HG03575 (cell line): ENCODE data around the gene BACH1.

Source experiments
- ATAC-seq: cut with Tn5 transposase; IDR thresholded peaks from one replicate; pipeline ENCODE4 v1.9.1; 2021; ENCODE audit not compliant: unreplicated experiment, insufficient number of reproducible peaks, low FRiP score; ENCODE audit errors: extremely low read depth

Gene BACH1

DNA sequence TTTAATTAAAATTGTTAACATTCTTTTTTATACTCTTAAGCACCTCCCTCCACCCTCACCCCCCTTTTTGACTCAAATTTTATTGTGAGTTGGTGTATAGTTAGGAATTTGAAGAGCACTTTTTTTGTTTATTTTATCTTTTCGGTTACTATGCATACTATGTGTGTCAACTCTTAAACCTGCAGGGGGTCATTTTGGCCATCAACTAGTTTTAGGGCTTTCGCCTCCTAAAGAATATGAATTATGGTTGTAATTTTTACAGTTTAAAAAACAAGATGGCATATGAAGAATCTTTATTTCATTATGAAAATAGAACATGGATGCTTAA is 9.7 kb downstream of the BACH1 start:
- ATAC-seq, result no peak

DNA sequence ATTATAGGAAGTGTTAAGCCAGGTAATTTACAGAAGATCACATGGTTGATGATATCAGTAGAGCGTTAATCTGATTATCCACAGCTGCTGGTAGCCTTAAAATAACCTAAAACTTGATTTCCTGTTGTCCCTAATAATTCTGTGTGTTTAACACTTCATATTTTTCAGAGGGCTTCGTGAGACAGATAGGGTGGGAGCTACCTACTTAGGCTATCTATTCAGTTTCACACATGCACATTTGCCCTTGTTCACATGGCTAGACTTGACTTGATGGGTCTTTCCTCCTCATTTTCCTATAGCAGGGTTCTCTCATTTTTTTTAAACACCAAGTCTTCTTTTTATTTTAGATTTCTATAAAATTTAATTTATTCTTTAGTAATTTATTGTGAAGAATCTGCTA is 11.0 kb downstream of the BACH1 start:
- no peak for ATAC-seq

DNA sequence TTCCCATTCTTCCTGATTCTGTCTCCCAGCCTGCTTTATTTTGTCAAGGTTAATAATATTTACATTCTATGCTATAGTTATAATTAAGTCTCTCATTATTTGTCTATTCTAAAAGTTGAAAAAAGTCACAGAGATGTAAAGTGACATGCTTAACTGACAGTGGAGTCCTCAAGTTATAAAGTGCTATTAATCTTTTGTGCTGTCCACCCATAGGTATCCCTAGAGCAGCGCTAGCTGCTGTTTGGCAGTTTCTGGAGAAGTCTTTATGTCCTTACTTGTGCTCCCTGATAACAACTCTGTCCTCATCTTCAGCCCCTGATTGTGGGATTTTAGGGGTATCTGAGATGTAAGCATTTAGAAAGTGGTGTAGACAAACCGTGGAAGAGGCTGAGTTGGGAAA is 13.1 kb downstream of the BACH1 start:
- no peak for ATAC-seq

DNA sequence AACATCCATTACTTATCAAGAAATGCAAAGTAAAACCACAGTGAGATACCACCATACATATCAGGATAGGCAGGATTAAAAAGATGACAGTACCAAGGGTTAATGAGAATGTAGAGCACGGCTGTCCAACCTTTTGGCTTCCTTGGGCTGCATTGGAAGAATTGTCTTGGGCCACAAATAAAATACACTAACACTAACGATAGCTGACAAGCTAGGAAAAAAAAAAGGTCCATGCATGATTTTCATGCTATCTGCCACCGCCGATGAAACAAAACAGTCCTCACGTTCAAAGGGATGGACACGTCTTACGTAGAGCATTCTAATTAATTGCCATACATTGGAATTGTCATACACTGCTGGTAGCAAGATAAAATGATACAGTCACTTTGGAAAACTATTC is 14.3 kb downstream of the BACH1 start:
- no peak for ATAC-seq

DNA sequence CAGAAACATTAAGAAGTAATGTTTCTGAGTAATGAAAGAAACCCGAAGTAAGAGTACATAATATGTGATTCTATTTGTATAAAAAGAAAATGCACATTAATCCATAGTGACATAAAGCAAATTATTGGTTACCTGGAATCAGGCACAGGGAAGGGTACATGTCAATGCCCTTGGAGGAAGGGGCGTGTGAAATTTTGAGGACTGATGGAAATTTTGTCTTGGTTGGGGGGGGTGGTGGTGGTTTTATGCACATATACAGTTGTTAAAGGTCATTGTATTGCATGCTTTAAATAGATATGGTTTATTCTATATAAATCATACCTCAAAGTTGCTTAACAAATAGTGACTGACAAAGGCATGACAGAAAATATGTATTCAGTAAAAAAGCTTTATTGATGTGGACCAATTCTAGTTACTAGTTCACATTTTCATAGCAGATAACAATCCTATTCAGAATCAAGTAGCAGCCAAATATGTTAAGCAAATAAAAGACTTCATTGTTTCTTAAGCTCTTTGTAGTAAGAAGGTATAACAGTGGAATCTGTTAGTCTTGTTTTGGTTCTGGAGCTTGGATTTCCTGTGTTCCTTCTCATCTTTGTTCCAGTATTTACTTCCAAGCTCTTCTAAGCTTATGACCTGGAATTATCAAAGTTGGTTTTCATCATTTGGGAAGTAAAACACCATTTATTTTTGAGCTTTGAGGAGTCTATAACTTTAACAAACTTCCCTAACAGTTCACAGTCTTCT is 15.1 kb downstream of the BACH1 start:
- no peak for ATAC-seq

DNA sequence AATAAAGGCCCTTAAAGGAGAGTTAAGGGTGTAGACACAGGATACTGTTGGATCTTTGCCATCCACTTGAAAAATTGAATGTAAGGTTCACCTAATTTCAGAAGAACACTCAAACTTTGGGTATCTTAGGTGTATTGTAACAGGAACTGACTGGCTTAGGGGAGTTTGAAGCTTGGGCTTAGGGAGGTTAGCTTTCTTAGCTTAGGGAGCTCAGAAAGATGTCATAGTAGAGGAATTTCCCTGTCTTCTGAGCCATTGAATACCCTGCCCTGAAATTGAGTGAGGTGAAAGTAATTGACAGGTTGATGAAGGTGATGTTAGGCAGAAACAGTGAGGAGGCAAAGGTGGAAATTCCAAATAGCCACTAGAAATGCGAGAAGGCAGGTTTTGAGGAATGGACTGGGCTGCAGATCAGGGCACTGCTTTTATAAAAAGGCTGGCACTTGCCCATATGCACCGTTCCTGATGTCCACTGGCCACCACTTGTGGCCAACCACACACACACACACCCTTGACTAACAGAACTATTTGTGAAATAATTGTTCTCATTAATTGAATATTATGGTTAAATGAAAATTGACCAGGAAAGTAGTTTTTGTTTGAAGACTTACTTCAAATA is 16.5 kb downstream of the BACH1 start:
- ATAC-seq, result no peak

DNA sequence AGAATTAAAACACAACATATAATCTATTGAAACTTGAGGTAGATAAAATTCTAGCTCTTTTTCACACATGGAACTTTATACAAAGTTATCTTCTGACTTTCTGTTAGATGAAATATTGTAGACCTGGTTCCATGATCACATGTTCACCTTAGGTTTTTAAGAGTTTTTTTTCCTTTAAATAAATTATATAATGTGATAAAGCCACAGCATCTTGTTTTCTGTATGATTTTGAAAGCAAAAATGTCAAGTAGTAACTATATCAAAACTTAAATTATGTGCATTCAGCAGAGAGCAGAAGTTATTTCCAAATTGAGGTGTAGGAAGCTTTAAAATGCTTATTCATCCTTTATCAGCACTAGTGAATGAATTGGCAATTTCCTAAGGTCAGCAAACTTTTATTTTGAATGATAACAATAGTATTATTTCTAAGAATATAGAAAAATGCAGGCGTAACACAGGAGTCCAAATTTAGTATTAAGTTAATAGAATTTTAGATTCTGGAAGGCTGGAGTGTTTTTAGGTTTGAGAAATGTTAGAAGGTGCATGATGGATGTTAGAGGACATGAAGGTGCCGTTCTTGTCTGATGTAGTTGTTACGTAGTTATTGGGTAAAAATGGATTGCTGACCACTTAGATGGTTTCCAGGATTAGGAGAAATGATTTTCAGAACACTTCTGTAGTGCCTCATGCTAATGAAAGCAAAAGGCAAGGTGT is 17.5 kb downstream of the BACH1 start:
- ATAC-seq, result no peak

DNA sequence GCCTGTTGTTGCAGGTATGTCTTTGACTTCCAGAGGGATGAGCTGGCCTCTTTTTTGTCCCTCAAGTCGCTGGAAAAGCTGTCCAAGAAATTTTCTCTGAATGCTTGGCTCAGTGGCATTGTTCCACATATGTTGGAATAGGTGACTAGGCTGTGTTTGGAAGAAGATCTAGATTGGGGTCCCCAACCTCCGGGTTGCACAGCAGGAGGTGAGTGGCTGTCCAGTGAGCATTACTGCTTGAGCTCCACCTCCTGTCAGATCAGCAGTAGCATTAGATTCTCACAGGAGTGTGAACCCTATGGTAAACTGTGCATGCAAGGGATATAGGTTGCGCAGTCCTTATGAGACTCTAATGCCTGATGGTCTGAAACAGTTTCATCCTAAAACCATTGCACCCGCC is 18.1 kb downstream of the BACH1 start:
- ATAC-seq, result no peak

DNA sequence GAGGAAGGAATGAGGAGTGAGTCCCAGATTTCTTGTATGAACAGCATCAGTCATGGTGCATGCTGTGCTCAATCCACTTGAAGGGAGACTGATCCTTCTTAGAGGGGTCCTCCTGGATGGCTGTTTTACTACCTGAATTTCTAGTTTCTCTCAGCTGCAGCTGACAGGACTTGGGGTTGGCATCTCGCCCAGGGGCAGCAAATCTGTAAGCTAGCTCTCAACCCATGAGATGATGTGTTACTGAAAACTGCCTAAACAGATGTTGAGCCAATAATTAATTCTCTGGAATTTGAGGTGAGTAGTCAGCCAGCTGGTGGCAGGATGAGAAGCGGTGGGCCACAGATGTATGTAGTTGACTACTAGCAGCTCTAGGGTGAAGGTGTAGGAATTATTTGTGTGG is 19.6 kb downstream of the BACH1 start:
- ATAC-seq, result no peak

DNA sequence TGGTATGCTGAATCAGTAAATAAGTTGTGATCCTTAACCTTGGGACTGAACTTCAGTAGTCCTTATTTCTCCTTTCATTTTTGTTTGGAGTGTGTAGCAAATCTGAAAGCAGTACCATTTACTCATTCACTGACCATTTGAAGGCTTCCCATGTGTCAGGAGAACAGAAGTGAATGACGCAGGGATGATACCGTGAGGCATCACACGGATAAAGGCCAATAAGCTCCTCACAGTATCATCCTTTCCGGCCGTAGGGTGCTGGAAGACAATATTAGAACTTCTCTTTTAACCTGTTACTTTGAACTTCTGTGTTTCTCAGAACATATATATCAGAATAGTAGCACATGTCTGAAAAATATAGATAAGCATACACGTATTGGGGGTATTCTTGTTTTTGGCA is 21.3 kb downstream of the BACH1 start:
- ATAC-seq, result no peak

DNA sequence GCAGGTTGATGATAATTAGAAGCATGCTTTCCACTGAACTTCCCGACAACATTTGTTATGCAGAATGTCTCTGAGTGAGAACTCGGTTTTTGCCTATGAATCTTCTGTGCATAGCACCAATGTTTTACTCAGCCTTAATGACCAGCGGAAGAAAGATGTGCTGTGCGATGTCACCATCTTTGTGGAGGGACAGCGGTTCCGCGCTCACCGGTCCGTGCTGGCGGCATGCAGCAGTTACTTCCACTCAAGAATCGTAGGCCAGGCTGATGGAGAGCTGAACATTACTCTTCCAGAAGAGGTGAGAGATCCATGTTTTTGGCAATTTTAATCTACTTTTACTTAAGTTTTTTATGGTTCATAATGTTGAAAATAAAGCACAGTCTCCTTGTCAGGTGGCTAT is 22.5 kb downstream of the BACH1 start:
- ATAC-seq, result no peak

DNA sequence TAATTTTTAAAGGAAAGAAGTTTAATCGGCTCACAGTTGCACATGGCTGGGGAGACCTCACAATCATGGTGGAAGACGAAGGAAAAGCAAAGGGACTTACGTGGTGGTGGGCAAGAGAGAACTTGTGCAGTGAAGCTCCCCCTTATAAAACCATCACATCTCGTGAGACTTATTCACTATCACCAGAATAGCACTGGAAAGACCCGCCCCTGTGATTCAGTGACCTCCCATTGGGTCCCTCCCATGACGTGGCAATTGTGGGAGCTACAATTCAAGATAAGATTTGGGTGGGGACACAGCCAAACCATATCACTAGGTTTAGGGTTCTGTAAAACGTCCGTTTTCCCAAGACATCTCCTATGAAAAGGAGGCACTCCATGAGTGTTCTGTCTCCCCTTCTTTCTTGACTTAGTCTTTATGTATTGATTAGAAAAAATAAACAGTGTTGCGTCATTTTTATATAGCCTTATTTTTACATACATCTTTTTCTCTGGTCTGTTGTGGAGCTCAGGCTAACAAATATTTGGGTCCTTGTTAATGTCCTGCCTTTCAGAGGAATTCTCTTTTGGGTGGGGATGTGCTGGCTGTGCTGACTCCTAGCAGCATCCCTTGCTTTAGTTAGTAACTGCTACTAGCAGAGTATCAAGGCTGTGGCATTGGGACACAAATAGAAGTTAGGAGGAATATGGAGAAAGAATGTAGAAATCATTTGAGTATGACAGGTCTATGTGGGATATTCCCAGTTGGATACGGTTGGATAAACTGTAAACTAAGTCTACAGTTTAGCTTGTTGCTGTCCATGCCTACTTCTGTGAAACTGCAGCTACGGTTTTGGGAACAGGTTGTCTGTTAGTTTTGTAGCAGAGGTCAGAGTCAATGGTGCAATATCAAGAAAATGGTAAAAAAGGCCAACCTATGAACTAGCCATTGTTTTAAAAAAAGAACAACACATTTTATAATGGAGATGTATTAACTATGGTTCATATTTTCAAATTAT is 23.5 kb downstream of the BACH1 start:
- no peak for ATAC-seq

DNA sequence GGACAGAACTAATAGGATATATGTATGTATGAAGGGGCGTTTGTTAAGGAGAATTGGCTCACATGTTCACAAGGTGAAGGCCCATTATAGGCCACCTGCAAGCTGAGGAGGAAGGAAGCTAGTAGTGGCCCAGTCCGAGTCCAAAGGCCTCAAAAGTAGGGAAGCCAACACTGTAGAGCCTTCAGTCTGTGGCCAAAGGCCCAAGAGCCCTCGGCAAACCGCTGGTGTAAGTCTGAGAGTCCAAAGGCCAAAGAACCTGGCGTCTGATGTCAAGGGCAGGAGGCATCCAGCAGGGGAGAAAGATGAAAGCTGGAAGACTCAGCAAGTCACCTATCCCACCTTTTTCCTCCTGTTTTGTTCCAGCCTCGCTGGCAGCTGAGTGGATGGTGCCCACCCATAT is 24.5 kb downstream of the BACH1 start:
- no peak for ATAC-seq

DNA sequence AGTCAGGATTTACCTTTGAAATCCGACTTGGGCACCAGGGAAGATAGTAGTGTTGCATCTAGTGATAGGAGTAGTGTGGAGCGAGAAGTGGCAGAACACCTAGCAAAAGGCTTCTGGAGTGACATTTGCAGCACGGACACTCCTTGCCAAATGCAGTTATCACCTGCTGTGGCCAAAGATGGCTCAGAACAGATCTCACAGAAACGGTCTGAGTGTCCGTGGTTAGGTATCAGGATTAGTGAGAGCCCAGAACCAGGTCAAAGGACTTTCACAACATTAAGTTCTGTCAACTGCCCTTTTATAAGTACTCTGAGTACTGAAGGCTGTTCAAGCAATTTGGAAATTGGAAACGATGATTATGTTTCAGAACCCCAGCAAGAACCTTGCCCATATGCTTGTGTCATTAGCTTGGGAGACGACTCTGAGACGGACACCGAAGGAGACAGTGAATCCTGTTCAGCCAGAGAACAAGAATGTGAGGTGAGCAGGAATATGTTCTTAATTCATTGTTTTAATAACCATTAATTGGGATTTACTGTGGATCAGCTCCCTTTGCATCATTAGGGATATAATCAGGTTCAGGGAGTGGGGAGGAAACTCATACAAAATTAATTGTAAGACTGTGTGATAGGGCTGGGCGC is 28.3 kb downstream of the BACH1 start:
- ATAC-seq, result no peak

DNA sequence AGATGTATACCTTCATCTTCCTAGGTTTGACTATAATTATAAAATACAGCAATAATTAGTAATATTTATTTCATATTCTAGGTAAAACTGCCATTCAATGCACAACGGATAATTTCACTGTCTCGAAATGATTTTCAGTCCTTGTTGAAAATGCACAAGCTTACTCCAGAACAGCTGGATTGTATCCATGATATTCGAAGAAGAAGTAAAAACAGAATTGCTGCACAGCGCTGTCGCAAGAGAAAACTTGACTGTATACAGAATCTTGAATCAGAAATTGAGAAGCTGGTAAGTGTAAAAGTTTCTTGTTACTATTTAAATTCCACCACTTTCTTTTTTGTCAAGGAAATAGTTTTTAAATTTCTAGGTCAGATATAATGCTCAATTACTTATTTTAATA is 30.7 kb downstream of the BACH1 start:
- no peak for ATAC-seq

DNA sequence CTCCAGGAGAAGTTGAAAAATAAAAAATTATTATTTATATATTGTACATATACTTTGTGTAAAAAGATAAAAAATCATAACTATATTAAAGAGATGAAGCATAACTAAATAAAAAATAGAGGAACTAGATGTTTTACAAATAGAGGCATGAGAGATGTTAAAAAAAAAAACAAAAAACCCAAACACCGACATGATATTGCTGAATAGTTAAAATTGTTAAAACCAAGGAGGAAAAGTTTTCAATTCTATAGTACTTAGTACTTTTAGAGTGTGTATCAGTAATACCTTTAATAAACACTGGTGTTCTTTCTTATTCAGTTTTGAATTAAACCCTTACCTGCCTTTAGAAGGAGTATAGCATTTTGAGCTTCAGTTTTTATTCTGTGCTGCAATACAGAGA is 32.1 kb downstream of the BACH1 start:
- no peak for ATAC-seq

DNA sequence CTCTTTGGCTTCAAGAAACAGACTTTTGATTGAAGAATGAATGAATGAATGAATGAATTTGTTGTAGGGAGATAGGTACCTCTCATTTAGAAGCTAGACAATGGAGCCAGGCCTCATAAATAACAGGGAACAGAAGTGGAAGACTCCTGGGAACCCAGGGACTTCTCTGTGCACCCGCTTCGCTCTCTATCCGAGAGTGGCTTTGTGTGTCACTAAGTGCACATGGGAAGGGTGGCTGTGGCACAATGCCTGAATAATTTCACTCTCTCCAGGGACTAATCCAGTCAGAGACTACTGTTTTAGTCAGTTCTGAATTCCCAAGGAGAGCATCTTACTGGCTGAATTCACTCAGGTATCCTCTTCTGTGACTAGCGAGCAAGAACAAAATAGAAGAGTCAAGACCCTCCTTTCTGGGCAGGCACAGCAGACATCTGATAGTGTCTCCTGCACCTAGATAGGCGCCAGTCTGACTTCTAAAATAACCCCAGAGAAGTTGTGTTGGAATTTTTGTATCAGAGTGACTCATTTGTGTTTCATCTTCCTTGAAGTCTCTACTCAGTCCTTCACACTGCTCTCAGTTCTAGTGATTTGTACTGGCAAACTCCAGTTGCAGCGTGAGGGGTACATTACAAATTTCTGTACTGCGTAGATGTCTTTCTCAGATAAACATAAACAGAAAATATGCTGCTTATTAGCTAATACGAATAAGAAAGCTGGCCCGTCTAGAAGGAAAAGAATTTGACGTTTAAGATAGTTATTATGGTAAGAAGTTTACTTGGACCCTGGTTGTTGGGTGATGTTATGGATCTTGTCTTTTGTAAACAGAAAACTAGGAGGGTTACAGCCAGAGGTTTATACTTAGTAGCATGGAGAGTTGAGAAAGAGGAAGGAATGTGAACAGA is 34.0 kb downstream of the BACH1 start:
- ATAC-seq, result no peak

DNA sequence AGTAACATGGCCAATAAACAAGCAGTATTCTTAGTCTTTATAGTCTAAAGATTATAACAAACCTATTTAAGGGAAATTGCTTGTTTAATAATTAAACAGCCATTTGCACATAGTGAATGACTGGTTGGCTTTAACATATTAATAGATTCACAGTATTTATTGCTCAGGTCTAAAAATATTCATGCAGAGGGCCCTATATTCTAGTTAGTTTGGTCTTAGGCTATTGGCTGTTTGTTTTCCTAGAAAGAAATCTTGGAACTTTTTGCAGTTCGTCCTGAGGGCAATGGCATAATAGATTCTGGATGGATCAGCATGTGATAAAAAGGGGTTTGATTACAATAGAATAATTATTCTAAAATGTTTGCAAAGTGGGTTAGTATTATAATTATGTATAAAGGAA is 34.7 kb downstream of the BACH1 start:
- ATAC-seq, result no peak
